OCI-LY3 (cell line): ENCODE results near the gene ZDHHC13.

Experiments used
- EZH2phosphoT487 ChIP-seq: fragments of 200-600 bp; shearing (Covaris generic); IDR thresholded peaks from 2 replicates; pipeline ENCODE4 v1.6.1; 2018; ENCODE audit warnings: antibody characterized with exemption, mixed run types, low read depth
- TF ChIP-seq, protein P1 (sequence below): fragments of 200-600, 300-600 bp; sonication (generic); IDR thresholded peaks from 2 replicates; pipeline ENCODE4 v1.5.1; 2014; ENCODE audit warnings: antibody characterized with exemption, low read length, low read depth

DNA sequence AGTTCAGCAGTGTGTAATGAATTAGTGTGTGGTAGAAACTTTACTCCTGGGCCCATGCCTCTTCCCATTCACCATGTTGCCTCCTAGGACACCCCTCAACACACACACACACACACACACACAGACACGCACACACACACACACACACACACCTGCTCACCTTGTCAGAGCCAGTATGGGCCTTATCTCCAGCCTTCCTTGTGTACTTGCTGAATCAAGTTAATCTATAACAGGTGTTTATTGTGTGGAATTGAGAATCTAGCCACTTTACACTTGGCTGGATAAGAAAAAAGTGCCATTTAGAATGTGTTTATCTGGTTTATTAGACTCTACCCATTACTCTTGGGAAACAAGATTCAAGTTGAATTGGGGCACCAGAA, 14.5 kb upstream of the ZDHHC13 start:
- TF ChIP-seq, protein P1, sequence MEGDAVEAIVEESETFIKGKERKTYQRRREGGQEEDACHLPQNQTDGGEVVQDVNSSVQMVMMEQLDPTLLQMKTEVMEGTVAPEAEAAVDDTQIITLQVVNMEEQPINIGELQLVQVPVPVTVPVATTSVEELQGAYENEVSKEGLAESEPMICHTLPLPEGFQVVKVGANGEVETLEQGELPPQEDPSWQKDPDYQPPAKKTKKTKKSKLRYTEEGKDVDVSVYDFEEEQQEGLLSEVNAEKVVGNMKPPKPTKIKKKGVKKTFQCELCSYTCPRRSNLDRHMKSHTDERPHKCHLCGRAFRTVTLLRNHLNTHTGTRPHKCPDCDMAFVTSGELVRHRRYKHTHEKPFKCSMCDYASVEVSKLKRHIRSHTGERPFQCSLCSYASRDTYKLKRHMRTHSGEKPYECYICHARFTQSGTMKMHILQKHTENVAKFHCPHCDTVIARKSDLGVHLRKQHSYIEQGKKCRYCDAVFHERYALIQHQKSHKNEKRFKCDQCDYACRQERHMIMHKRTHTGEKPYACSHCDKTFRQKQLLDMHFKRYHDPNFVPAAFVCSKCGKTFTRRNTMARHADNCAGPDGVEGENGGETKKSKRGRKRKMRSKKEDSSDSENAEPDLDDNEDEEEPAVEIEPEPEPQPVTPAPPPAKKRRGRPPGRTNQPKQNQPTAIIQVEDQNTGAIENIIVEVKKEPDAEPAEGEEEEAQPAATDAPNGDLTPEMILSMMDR, result no peak
- no peak for TF ChIP-seq EZH2phosphoT487
